HG02642 (cell line): ENCODE data around the gene DLX2.
A peak's percentile ranks its signal among the peaks of the same experiment; 100 is the strongest.

Source experiments
- ATAC-seq: cut with Tn5 transposase; IDR thresholded peaks from one replicate; pipeline ENCODE4 v1.9.1; 2021; ENCODE audit warnings: mild to moderate bottlenecking; ENCODE audit not compliant: unreplicated experiment, poor library complexity

The DLX2 gene

DNA sequence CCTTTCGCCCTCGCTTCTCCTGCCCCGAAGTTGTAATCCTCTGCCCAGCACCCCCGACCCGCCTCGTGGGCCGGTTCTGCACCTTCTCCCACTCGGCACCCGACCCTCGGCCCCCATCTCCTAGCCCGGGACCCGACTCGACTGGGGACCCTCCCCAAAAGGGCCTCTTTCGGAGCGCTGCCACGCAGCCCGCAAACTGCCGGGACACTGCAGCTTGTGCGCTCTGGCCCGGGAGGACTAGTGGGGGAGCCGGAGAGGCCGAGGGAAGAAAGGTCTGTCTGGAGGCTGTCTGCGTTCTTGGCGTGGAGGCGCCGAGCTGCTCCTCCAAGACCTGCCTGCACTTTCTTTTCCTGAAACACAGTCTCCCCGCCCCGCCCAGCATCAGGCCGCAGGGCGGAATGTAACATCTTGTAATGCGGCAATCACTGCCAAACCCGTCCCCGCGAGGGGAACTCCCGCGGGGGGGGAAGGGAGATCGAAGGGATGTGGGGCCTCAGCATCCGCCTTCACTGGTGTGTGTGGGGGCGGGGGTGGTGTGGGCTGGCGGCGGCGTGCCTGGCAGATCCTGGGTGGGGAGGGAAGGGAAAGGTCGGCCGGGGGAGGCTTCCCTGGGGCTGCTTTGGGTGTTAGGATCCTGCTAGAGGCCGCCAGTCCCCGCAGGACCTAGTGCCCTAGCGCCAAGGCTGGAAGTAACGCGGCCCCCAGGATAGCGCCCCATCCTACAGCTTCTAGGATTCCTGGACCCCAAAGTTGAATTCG lies 7.4 kb downstream of the DLX2 start:
- ATAC-seq, result no peak

DNA sequence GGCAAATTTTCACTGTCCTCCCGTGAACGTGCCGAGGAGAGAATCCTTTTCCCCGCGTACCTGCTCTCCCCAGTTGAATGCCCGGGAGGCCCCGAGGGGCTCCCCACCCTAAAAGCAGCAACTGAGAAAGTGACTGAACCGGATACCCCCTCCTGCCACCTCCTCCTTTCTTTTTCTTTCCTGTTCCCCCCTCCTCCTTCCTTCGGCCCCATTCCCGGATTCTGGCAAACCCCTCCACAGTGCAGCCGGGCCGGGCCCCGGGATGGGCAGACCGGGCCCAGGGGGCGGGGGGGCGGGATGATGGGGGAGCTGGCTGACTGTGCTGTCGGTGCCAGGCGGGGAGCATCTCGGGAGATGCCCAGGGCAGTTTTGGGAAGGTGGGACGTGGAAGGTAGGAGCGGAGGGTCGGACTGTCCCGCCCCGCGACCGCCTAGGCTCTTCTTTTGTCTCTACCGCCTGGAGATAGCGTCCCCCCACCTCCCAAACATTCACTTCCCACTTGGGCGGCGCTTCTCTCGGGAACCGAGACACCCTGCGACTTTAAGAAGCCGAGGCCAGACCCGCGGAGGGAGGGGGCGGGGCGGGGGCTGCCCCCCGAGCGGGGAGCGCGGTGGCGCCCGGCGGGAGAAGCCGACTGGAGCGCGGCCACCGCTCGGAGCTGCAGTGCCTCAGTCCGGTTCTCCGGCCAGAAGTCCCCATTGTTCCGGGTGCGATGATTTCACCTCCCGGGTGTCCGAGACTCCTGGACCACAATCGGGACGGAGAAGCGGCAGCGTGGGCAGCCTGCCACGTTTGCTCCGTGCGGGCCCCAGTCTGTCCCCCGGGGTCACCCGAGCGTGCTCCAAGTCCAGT lies 8.2 kb downstream of the DLX2 start:
- no peak for ATAC-seq

DNA sequence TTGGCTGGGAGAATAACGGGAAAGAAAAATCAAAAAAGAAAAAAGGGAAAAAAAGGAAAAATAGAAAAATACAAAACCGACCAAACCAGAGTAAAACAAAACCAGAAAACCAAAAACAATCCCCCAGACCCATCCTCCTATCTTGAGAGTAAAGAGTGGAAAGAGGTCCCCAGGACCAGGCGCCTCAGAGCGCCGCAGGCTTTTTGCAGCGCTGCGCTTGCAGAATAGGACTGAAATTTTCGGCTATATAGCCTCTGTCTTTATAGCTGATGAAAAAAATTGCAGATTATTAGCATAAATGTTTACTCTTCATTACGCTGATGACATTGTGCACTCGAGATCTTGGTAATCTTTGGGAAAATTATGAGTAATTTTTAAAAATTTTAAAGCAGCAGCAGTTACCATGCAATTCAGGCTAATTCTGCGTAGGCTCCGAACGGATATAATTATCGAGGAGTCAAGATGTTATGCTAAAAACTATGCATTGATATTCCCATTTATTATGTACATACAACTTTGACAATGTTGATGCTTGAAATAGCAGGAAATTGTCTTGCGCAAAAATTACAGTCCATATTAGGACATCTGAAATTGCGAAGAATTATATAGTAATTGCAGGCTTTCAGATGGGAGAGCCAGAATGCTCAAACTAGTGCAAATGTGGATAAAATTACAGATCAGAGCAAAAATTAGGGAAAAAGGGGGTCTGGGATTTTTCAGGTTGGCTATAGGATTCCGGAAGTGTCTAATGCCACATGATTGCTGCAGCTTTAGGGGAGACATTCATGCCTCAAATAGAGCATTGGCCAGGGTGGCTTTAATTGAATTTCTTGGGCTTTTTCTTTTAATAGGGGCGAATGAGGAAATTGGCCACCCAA lies 9.0 kb downstream of the DLX2 start:
- no peak for ATAC-seq

DNA sequence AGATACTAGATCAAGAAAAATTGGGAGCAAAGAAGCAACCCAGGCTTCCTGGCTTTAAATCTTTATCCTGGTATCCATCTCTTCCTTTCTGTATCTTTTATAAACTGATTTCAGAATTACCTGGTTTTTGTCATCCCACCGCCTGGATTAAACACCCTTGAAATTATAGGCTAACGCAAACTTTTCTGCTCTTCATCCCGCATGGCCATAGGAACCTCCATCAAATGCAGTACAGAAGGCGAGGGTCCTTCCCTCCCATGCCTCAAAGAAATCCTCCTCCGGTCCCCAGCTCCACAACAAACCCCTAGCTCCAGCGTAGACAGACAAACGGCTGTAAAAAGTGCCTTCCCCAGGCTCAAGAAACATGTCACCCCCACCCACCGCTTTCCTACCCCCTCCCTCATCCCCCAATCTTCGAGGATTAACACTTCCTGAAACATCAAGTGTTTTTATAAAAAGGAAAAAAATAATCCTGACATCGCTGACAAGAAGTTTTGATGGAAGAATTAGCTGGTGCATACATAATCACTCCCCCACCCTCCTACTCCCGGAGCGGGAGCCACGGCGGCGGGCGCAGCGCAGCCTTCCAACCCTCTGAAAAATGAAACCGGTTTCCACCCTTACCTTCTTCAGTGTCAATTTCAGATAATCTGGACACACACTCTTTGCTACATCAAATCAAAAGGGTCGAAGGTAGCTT lies 9.8 kb downstream of the DLX2 start:
- no peak for ATAC-seq

DNA sequence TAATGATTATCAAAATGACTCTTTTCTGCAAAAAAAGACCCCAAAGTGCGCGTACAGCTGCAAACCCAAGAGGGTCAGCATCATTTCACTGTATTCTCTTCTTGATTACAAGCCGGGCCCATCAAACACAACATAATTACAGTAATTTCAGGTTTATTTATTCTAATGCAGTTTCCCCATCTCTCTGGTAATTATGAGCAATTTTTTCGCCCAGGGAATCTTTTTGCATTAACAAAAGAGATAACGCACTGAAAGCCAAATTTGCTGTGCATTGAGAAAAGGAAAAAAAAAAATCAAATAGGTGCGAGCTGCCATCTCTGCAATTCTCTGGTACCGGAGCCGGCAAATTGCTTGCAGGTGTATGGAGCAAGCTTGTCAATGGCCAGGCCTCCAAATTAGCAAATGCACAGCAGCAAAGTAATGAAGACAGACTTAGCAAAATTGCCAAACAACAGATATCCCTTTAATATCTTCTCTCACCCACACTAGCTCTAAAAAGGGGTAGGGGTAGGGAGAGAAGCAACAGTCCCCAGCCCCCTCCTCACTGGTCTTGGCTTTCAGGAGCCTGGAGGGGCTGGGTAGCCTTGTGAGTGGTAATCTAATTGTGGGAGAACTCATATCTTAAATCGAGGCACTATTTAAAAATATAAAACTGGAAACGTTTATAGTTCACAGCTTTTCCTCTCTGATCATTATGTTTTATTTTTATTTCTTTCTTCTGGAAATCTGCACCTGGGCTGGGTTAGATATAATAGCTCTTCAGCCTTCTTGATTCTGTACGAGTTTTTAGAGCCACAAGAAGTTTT lies 10.7 kb downstream of the DLX2 start:
- no peak for ATAC-seq

GRCh38 chr2:172091000-172091641 lies 11.6 kb downstream of the DLX2 start:
- ATAC-seq, result no peak

- no peak for ATAC-seq
These were observed 12.4 kb downstream of the DLX2 start for GRCh38 chr2:172090044-172090961.

DNA sequence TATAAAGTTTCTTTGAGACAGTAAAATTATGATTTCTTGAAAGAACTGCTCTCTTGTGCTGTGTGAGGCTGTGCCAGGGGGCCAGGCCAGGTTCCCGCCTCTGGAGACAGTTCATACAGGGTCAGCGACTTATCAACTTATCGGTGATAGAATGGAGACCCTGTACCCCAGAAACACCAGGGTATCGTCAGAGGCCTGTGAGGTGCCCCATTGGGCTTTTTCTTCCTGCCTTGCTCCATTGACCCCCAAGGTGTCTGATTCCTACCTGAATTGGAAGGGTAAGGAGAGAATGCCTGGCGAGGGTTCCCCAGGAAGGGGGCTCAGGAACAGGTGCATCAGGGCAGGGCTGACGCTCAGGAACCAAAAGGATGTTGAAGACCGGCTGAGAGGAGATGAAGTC lies 13.1 kb downstream of the DLX2 start:
- ATAC-seq, result no peak

DNA sequence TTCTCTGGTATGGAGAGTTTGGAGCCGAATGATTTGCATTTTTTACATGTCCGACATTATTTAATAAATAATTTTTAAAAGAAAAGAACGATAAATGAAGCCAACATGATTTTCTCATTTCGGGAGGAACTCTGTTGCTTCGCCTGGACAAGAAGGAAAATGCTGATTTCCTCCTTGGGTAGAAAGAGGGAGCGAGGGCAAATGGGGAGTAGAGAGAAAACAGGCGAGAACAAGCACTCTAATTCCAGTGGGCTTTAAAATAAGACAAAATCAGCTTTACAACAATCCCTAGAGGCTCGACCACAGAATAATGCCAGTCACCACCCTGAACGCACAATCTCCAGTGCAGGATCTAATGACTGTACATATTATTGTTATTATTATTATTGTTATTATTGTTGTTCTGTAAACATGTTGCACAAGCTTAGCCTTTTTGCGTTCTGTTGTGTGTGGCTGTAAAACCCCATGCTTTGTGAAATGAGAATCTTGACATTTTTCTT lies 13.6 kb downstream of the DLX2 start:
- no peak for ATAC-seq

DNA sequence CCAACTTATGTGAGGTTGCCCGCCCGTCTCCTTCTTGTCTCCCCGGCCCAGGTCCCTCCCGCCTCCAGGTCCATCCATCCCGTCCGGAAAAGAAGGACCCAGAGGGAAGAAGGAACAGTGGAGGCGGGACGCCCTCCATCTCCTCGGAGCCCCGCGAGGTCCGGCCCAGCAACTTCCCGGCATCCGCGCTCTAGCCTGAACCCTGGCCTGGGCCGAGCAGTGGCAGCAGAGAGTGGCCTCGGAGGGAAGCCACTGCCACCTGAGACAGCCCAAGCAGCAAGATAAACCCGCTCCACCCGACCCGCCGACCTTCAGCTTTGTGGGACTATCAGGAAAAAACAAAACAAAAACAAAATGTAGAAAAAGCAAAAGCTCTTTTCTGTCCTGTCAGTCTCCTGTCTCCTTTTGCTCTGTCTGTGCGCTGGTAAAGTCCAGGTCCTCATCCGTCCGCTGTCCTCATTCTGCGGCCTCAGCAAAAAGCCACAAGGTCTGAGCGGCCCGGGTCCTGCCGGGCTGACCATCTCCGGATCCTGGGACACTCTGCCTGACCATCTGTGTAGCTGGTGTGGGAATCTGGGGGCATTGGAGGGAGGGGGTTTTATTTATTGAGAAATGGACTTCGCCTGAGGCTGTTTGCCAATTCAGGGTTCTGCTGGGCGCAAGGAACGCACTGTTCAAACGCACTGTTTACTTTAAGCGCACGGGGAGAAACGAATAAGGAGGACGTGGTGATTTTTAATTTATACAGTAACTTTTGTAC lies 14.3 kb downstream of the DLX2 start:
- ATAC-seq, result no peak

DNA sequence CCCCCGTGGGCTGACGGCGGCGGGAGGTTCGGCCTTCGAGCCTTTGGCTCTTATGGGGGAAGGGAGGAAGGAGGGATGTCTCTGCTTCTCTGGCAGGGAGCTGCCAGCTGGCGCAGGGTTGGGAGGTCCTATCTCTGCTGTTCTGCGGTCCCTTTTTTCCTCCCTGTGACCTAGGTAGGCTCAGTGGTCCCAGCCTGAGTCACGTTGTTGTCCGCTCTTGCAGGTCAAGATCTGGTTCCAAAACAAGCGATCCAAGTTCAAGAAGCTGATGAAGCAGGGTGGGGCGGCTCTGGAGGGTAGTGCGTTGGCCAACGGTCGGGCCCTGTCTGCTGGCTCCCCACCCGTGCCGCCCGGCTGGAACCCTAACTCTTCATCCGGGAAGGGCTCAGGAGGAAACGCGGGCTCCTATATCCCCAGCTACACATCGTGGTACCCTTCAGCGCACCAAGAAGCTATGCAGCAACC lies 14.9 kb downstream of the DLX2 start:
- ATAC-seq, result no peak

DNA sequence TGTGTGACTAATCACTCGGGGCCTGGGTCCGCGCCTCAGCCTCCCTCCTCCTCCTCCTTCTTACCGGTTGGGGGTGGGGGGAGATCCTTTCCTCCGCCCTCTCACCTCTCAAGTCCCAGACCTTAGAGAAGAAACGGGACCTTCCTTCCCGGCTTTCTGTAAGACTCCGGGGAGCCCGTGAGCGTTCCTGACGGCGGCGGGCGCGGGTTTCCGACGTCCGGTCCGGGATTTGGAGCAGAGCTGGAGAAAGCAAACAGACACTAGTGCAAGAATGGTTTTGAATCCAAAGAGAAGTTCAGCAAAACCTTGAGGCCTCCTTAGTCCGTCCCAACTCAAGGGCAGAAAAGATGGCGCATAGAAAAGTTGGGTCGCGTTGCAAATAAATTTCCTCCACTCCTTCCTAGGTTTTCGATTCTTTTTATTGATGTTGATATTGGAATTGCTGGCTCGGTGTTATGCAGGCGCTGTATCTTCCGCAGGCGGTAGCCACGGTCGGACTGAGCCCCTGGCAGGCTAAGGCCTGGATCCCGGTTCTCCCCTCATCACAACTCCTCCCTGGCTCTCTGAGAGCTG lies 15.4 kb downstream of the DLX2 start:
- ATAC-seq, result no peak

DNA sequence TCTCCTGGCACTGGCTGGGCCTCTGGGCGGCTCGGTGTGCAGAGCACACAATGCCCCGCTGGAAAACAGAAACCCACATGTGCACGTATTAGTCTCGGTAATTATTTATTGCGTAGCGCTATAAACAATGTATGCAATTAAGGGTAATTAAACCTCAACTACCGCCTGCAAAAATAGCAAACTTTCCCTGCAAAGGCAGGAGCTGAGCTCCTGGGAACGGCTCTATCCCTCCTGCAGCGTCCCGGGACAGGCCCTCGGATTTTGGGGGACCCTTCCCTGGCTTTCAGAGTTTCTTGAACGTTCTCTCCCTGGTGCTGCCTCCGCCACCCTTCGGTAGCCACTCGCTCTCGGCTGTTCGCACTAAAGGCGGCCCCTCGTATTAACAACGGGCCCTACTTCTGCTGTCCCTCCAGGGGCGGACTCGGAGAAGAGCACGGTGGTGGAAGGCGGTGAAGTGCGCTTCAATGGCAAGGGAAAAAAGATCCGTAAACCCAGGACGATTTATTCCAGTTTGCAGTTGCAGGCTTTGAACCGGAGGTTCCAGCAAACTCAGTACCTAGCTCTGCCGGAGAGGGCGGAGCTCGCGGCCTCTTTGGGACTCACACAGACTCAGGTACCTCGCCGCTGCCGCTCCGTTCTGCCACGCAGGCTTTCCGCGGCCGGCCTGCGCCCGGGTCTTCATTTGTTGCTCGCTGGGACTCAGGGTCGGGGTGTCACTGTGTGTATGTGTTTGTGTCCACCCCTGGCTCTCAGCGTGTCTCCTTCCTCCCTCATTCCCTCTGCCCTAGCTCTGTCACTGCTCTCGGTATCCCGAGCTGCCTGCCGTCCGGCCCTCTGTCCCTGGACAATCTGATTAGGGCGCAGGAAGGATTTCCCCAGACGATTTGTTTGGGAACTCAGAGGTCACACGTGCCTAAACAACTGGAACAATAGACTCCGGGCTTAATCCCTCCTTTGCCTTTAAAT lies 16.2 kb downstream of the DLX2 start:
- ATAC-seq, result no peak

GRCh38 chr2:172085460-172086159 lies 17.1 kb downstream of the DLX2 start, which contains the start of gene DLX1:
TSS of gene DLX1 (plus strand) at chr2:172085507. CDS start at chr2:172085678, 171 bp downstream.
- ATAC-seq, result peak; percentile 10
